Measurements from ENCODE around the gene SNRNP200. TPM values are rescaled to one million over a fixed set of nuclear protein-coding genes. Genes with fewer than 3 reads are reported as not detected.

SNRNP200 gene
- total RNA-seq, 2 experiments from 2014 or later = 79.3 to 216 TPM

DNA sequence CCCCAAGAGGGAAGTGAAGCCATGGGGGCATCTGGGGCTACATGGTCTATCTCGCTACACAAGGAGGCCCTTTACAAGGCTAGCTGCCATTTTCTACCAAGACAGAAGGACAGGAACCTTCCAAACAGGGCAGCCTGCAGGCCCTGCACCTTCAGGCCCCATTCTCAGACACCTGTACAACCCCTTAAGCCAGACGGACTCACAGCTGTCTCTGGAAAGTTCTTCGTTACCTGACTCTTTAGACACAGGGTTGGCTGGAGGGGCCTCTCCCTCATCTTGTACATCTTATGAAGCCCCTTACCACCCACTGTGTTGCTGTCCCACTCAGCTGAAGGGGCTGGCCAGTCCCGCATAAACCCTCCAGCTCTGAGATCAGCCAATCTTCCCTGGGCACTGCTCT is 56.7 kb downstream of the SNRNP200 start:
- Histone ChIP-seq H3K4me1 (ENCODE audit: insufficient read depth, low read length, poor library complexity, severe bottlenecking) (peaks cover 24% of the 10 kb centered on the region), H2AFZ (ENCODE audit: low read length) (no peak overlapping the region), H3K79me2 (ENCODE audit: insufficient read depth, low read depth, low read length) (no peaks in the 10 kb centered on the region), H4K20me1 (ENCODE audit: insufficient read depth, low read length) (no peaks in the 10 kb centered on the region), H3K4me3 (ENCODE audit: low read depth, low read length, poor library complexity, severe bottlenecking) (no peak overlapping the region), H3K4me2 (ENCODE audit: low read length) (no peak overlapping the region), H3K9me2 (ENCODE audit: insufficient read depth, low read length) (no peaks in the 10 kb centered on the region), H3K36me3 (ENCODE audit: insufficient read depth, low read length) (peaks cover 36% of the 10 kb centered on the region), H3K9me3 (ENCODE audit: low read length) (no peaks in the 10 kb centered on the region), H3K27ac (ENCODE audit: low read depth, low read length, poor library complexity, severe bottlenecking) (no peak overlapping the region)
- CTCF ChIA-PET (ENCODE audit: unreplicated experiment) = no interaction called here
- DNase-seq (ENCODE audit: low spot score) = no peak
- intact Hi-C loops (cut with micrococcal nuclease; ENCODE audit: unreplicated experiment) = no loop called here
- no peak for TF ChIP-seq EZH2phosphoT487 (IDR thresholded peaks at IDR 0.05; ENCODE audit: borderline replicate concordance, low read depth, low read length)
- TF ChIP-seq, protein P1, sequence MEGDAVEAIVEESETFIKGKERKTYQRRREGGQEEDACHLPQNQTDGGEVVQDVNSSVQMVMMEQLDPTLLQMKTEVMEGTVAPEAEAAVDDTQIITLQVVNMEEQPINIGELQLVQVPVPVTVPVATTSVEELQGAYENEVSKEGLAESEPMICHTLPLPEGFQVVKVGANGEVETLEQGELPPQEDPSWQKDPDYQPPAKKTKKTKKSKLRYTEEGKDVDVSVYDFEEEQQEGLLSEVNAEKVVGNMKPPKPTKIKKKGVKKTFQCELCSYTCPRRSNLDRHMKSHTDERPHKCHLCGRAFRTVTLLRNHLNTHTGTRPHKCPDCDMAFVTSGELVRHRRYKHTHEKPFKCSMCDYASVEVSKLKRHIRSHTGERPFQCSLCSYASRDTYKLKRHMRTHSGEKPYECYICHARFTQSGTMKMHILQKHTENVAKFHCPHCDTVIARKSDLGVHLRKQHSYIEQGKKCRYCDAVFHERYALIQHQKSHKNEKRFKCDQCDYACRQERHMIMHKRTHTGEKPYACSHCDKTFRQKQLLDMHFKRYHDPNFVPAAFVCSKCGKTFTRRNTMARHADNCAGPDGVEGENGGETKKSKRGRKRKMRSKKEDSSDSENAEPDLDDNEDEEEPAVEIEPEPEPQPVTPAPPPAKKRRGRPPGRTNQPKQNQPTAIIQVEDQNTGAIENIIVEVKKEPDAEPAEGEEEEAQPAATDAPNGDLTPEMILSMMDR (conservative IDR thresholded peaks at IDR 0.05; ENCODE audit: low read length) = no peak
- POLR2A ChIA-PET = no interaction called here
- BruUV-seq (replicated peaks) = no TSS peak

DNA sequence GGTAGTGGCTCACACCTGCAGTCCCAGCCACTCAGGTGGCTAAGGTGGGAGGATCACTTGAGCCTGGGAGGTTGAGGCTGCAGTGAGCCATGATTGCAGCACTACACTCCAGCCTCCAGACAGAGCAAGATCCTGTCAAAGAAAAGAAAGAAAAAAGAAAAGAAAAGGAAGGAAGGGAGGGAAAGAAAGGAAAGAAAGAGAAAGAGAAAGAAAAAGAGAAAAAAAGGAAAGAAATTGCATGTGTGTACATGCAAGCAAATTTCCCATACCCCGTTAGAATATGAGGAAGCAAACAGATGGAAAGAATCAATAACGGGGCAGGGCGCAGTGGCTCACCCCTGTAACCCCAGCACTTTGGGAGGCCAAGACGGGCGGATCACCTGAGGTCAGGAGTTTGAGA is 57.5 kb downstream of the SNRNP200 start:
- no peaks in the 10 kb centered on the region for H3K9me3 ChIP-seq (ENCODE audit: low read length)
- ChIA-PET POLR2A (no interaction called here), CTCF (ENCODE audit: unreplicated experiment) (no interaction called here)
- H2AFZ ChIP-seq (ENCODE audit: low read length) = no peak overlapping the region
- no peak overlapping the region for H3K4me3 ChIP-seq (ENCODE audit: low read depth, low read length, poor library complexity, severe bottlenecking)
- DNase-seq (ENCODE audit: low spot score) = no peak
- no peaks in the 10 kb centered on the region for H3K9me2 ChIP-seq (ENCODE audit: insufficient read depth, low read length)
- no peak overlapping the region for H3K27ac ChIP-seq (ENCODE audit: low read depth, low read length, poor library complexity, severe bottlenecking)
- H4K20me1 ChIP-seq (ENCODE audit: insufficient read depth, low read length) = no peaks in the 10 kb centered on the region
- H3K36me3 ChIP-seq (ENCODE audit: insufficient read depth, low read length) = peaks cover 29% of the 10 kb centered on the region
- H3K4me1 ChIP-seq (ENCODE audit: insufficient read depth, low read length, poor library complexity, severe bottlenecking) = peaks cover 28% of the 10 kb centered on the region
- H3K4me2 ChIP-seq (ENCODE audit: low read length) = no peak overlapping the region
- BruUV-seq (replicated peaks) = no TSS peak
- intact Hi-C loops (cut with micrococcal nuclease; ENCODE audit: unreplicated experiment) = no loop called here
- no peak for TF ChIP-seq EZH2phosphoT487 (IDR thresholded peaks at IDR 0.05; ENCODE audit: borderline replicate concordance, low read depth, low read length)
- TF ChIP-seq, protein P1 (conservative IDR thresholded peaks at IDR 0.05; ENCODE audit: low read length) = no peak
- no peaks in the 10 kb centered on the region for H3K79me2 ChIP-seq (ENCODE audit: insufficient read depth, low read depth, low read length)

DNA sequence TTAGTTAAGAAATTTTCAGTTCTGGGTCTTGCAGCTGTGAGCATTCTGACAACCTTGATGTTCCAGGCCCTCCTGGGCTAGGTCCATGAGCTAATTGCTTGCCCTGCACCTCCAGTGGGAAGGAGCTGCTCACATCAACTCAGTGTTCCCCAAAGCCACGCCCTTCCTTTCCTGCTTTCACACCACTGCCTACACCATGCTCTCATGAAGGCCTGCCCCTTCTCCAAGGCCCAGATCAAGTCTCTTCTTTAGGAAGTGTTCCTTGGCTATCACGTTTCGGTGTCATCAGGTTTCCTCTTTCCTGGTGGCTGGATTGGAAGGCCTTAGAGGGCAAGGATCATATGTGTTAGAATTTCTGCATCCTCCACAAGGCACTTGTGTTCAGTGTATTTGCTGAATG is 58.3 kb downstream of the SNRNP200 start:
- TF ChIP-seq, protein P1 (conservative IDR thresholded peaks at IDR 0.05; ENCODE audit: low read length) = no peak
- TF ChIP-seq EZH2phosphoT487 (IDR thresholded peaks at IDR 0.05; ENCODE audit: borderline replicate concordance, low read depth, low read length) = no peak
- Histone ChIP-seq H3K9me3 (ENCODE audit: low read length) (no peaks in the 10 kb centered on the region), H3K27ac (ENCODE audit: low read depth, low read length, poor library complexity, severe bottlenecking) (no peak overlapping the region), H3K4me2 (ENCODE audit: low read length) (no peak overlapping the region), H3K36me3 (ENCODE audit: insufficient read depth, low read length) (peaks cover 20% of the 10 kb centered on the region), H4K20me1 (ENCODE audit: insufficient read depth, low read length) (no peaks in the 10 kb centered on the region), H3K4me1 (ENCODE audit: insufficient read depth, low read length, poor library complexity, severe bottlenecking) (peaks cover 37% of the 10 kb centered on the region), H3K4me3 (ENCODE audit: low read depth, low read length, poor library complexity, severe bottlenecking) (no peak overlapping the region), H3K9me2 (ENCODE audit: insufficient read depth, low read length) (no peaks in the 10 kb centered on the region), H2AFZ (ENCODE audit: low read length) (no peak overlapping the region), H3K79me2 (ENCODE audit: insufficient read depth, low read depth, low read length) (no peaks in the 10 kb centered on the region)
- ChIA-PET CTCF (ENCODE audit: unreplicated experiment) (interaction anchor here (1.8 kb wide), 1 partner anchor 12 kb away, joined by 6 read pairs; no protein-coding TSS in a partner anchor), POLR2A (interaction anchor here (0.6 to 2.1 kb wide), 2 partner anchors 10 to 14 kb away, joined by 5 to 7 read pairs; no protein-coding TSS in a partner anchor)
- no peak for DNase-seq (ENCODE audit: low spot score)
- intact Hi-C loops (cut with micrococcal nuclease; ENCODE audit: unreplicated experiment) = no loop called here
- no TSS peak for BruUV-seq (replicated peaks)
